Liver (tissue), 9 donors: Measurements from ENCODE around the gene AXIN2. TPM values are rescaled to one million over a fixed set of nuclear protein-coding genes. Genes with fewer than 3 reads are reported as not detected.

Source experiments
- DNase-seq: peaks from one replicate; pipeline ENCODE4 v3.0.0-alpha.2; 2017; ENCODE audit warnings: low spot score
- H3K27ac ChIP-seq, 2 donors: one replicate each; pipeline ENCODE4 v1.7.0; 2013; ENCODE audit warnings: inconsistent platforms in 2 of 2, low read length in 2 of 2, control low read depth in 1 of 2, low read depth in 1 of 2, mild to moderate bottlenecking in 1 of 2
- H3K27me3 ChIP-seq, 4 donors: one replicate each; pipeline versions ENCODE4 v1.6.1 to v1.7.0; 2013; ENCODE audit warnings: low read length in 3 of 4, inconsistent platforms in 1 of 4, mild to moderate bottlenecking in 1 of 4, moderate library complexity in 1 of 4; ENCODE audit not compliant: control insufficient read depth in 4 of 4, insufficient read depth in 4 of 4
- H3K36me3 ChIP-seq, 4 donors: one replicate each; pipeline versions ENCODE4 v1.6.1 to v1.7.0; 2013; ENCODE audit warnings: low read length in 3 of 4, mild to moderate bottlenecking in 3 of 4, low read depth in 1 of 4, moderate library complexity in 1 of 4; ENCODE audit not compliant: control insufficient read depth in 4 of 4, insufficient read depth in 3 of 4
- H3K4me1 ChIP-seq, 4 donors: one replicate each; pipeline versions ENCODE4 v1.6.1 to v1.7.0; 2013; ENCODE audit warnings: low read length in 3 of 4, mild to moderate bottlenecking in 3 of 4, moderate library complexity in 1 of 4; ENCODE audit not compliant: control insufficient read depth in 4 of 4, insufficient read depth in 4 of 4
- H3K4me3 ChIP-seq, 3 donors: one replicate each; pipeline versions ENCODE4 v1.6.1 to v1.7.0; 2013; ENCODE audit warnings: low read length in 3 of 3, control low read depth in 1 of 3, low read depth in 1 of 3, mild to moderate bottlenecking in 1 of 3
- H3K9ac ChIP-seq, 2 donors: one replicate each; pipeline ENCODE4 v1.7.0; 2013; ENCODE audit warnings: low read length in 2 of 2, mild to moderate bottlenecking in 2 of 2, moderate library complexity in 2 of 2, control low read depth in 1 of 2, low read depth in 1 of 2
- H3K9me3 ChIP-seq, 4 donors: one replicate each; pipeline versions ENCODE4 v1.6.1 to v1.7.0; 2013; ENCODE audit warnings: low read length in 3 of 4; ENCODE audit not compliant: control insufficient read depth in 4 of 4
- ATF3 ChIP-seq: IDR thresholded peaks from 2 replicates; pipeline ENCODE4 v1.6.1; 2016; ENCODE audit warnings: antibody characterized with exemption
- EGR1 ChIP-seq, 2 donors: IDR thresholded peaks; 2 replicates each; pipeline ENCODE4 v1.6.1; 2016 to 2018; ENCODE audit warnings: antibody characterized with exemption in 2 of 2, low read depth in 2 of 2
- FOXA1 ChIP-seq: IDR thresholded peaks from 2 replicates; pipeline ENCODE4 v1.6.1; 2016; ENCODE audit warnings: antibody characterized with exemption
- FOXA2 ChIP-seq: IDR thresholded peaks from 2 replicates; pipeline ENCODE4 v1.6.1; 2016; ENCODE audit warnings: antibody characterized with exemption
- GABPA ChIP-seq, 2 donors: IDR thresholded peaks in 1 of 2; conservative IDR thresholded peaks in 1 of 2; 2 replicates each; pipeline ENCODE4 v1.6.1; 2016; ENCODE audit warnings: antibody characterized with exemption in 2 of 2, mild to moderate bottlenecking in 1 of 2, moderate library complexity in 1 of 2
- HNF4A ChIP-seq, 2 donors: conservative IDR thresholded peaks; 2 replicates each; pipeline ENCODE4 v1.6.1; 2016; ENCODE audit warnings: antibody characterized with exemption in 2 of 2, mild to moderate bottlenecking in 2 of 2
- HNF4G ChIP-seq: IDR thresholded peaks from 2 replicates; pipeline ENCODE4 v1.6.1; 2016; ENCODE audit warnings: antibody characterized with exemption
- JUND ChIP-seq, 2 donors: IDR thresholded peaks; 2 replicates each; pipeline ENCODE4 v1.6.1; 2016; ENCODE audit warnings: antibody characterized with exemption in 2 of 2
- NR2F2 ChIP-seq: IDR thresholded peaks from 2 replicates; pipeline ENCODE4 v1.6.1; 2016; ENCODE audit warnings: antibody characterized with exemption
- RAD21 ChIP-seq, 2 donors: IDR thresholded peaks; 2 replicates each; pipeline ENCODE4 v1.6.1; 2016; ENCODE audit warnings: antibody characterized with exemption in 2 of 2, mild to moderate bottlenecking in 2 of 2
- RXRA ChIP-seq, 2 donors: IDR thresholded peaks; 2 replicates each; pipeline ENCODE4 v1.6.1; 2017 to 2018; ENCODE audit warnings: antibody characterized with exemption in 2 of 2, mild to moderate bottlenecking in 1 of 2
- SP1 ChIP-seq: IDR thresholded peaks from 2 replicates; pipeline ENCODE4 v1.6.1; 2018; ENCODE audit warnings: antibody characterized with exemption, mild to moderate bottlenecking
- TAF1 ChIP-seq: conservative IDR thresholded peaks from 2 replicates; pipeline ENCODE4 v1.6.1; 2016; ENCODE audit warnings: antibody characterized with exemption, mild to moderate bottlenecking
- YY1 ChIP-seq: IDR thresholded peaks from 2 replicates; pipeline ENCODE4 v1.6.1; 2016; ENCODE audit warnings: antibody characterized with exemption, mild to moderate bottlenecking
- ZBTB33 ChIP-seq: IDR thresholded peaks from 2 replicates; pipeline ENCODE4 v1.6.1; 2016; ENCODE audit warnings: antibody characterized with exemption
- WGBS: extraction: QIAGEN DNeasy Blood & Tissue Kit; methylation state at CpG from one replicate; pipeline ENCODE4 v1.1.7; 2013; 5-methylcytosine and 5-hydroxymethylcytosine counted together
- polyA plus RNA-seq, 2 donors: library from polyadenylated mRNA; stranded (reverse) in 1 of 2; unstranded in 1 of 2; fragments of 200-250 nt in 1 of 2; fragments of >200 nt in 1 of 2; fragmentation: Nextera tagmentation in 1 of 2; extraction: Ambion mirVana in 1 of 2; gene quantifications; one replicate each; pipeline versions ENCODE4 v1.2.1 to v1.2.3, GENCODE V29; 2013 to 2015
- total RNA-seq, 2 donors: library from RNA; depleted of rRNA; stranded (reverse); fragments of >200 nt; gene quantifications; one replicate each; pipeline ENCODE4 v1.2.3, GENCODE V29; 2014
- TF ChIP-seq, protein P1 (sequence below): IDR thresholded peaks from 2 replicates; pipeline ENCODE4 v1.6.1; 2016; ENCODE audit warnings: antibody characterized with exemption
- TF ChIP-seq, protein P2 (sequence below): fragments of 150-350 bp; IDR thresholded peaks from 2 replicates; pipeline ENCODE4 v1.5.1; 2017; ENCODE audit warnings: improper control_type of control experiment, low read depth, low read length; ENCODE audit not compliant: missing input control
- TF ChIP-seq, protein P3 (sequence below): IDR thresholded peaks from 2 replicates; pipeline ENCODE4 v1.6.1; 2016; ENCODE audit warnings: antibody characterized with exemption, mild to moderate bottlenecking
- donor health status: healthy.
- donor health status: healthy.
- donor health status: healthy.
- donor health status: healthy.
- donor health status: healthy.

The AXIN2 gene
- total and polyA plus RNA-seq, 4 donors: 0.33 to 3.5 (median 1.5) TPM

GRCh38 chr17:65514541-65514940 lies 46.9 kb downstream of the AXIN2 start:
- Histone ChIP-seq H3K36me3 (no peaks in the 10 kb centered on the region), H3K27me3 (no peaks in the 10 kb centered on the region), H3K9ac (no peak overlapping the region), H3K4me3 (no peak overlapping the region), H3K9me3 (no peaks in the 10 kb centered on the region), H3K27ac (no peak overlapping the region), H3K4me1 (no peaks in the 10 kb centered on the region)
- 87% methylated on average over 5 of the region's 5 CpGs for WGBS
- DNase-seq: no peak
- TF ChIP-seq EGR1 (IDR thresholded peaks at IDR 0.05; ENCODE audit: low read depth in 2 of 2) (no peak), TAF1 (no peak), FOXA2 (no peak), ATF3 (no peak), RXRA (IDR thresholded peaks at IDR 0.05) (no peak), HNF4G (no peak), RAD21 (IDR thresholded peaks at IDR 0.05) (no peak), ZBTB33 (no peak), FOXA1 (no peak), HNF4A (conservative IDR thresholded peaks at IDR 0.05) (no peak), GABPA (IDR thresholded peaks at IDR 0.05 in 1 of 2, conservative IDR thresholded peaks at IDR 0.05 in 1 of 2) (no peak), YY1 (no peak), SP1 (no peak), JUND (IDR thresholded peaks at IDR 0.05) (no peak), NR2F2 (no peak)
- TF ChIP-seq, protein P1, sequence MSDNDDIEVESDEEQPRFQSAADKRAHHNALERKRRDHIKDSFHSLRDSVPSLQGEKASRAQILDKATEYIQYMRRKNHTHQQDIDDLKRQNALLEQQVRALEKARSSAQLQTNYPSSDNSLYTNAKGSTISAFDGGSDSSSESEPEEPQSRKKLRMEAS: no peak
- TF ChIP-seq, protein P2, sequence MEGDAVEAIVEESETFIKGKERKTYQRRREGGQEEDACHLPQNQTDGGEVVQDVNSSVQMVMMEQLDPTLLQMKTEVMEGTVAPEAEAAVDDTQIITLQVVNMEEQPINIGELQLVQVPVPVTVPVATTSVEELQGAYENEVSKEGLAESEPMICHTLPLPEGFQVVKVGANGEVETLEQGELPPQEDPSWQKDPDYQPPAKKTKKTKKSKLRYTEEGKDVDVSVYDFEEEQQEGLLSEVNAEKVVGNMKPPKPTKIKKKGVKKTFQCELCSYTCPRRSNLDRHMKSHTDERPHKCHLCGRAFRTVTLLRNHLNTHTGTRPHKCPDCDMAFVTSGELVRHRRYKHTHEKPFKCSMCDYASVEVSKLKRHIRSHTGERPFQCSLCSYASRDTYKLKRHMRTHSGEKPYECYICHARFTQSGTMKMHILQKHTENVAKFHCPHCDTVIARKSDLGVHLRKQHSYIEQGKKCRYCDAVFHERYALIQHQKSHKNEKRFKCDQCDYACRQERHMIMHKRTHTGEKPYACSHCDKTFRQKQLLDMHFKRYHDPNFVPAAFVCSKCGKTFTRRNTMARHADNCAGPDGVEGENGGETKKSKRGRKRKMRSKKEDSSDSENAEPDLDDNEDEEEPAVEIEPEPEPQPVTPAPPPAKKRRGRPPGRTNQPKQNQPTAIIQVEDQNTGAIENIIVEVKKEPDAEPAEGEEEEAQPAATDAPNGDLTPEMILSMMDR: no peak
- TF ChIP-seq, protein P3, sequence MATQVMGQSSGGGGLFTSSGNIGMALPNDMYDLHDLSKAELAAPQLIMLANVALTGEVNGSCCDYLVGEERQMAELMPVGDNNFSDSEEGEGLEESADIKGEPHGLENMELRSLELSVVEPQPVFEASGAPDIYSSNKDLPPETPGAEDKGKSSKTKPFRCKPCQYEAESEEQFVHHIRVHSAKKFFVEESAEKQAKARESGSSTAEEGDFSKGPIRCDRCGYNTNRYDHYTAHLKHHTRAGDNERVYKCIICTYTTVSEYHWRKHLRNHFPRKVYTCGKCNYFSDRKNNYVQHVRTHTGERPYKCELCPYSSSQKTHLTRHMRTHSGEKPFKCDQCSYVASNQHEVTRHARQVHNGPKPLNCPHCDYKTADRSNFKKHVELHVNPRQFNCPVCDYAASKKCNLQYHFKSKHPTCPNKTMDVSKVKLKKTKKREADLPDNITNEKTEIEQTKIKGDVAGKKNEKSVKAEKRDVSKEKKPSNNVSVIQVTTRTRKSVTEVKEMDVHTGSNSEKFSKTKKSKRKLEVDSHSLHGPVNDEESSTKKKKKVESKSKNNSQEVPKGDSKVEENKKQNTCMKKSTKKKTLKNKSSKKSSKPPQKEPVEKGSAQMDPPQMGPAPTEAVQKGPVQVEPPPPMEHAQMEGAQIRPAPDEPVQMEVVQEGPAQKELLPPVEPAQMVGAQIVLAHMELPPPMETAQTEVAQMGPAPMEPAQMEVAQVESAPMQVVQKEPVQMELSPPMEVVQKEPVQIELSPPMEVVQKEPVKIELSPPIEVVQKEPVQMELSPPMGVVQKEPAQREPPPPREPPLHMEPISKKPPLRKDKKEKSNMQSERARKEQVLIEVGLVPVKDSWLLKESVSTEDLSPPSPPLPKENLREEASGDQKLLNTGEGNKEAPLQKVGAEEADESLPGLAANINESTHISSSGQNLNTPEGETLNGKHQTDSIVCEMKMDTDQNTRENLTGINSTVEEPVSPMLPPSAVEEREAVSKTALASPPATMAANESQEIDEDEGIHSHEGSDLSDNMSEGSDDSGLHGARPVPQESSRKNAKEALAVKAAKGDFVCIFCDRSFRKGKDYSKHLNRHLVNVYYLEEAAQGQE: no peak
